ENCODE results near the gene TAS2R38. TPM values are rescaled to one million over a fixed set of nuclear protein-coding genes. Genes with fewer than 3 reads are reported as not detected.

The TAS2R38 gene
- total RNA-seq, 1 donor from 2014 or later = not detected

DNA sequence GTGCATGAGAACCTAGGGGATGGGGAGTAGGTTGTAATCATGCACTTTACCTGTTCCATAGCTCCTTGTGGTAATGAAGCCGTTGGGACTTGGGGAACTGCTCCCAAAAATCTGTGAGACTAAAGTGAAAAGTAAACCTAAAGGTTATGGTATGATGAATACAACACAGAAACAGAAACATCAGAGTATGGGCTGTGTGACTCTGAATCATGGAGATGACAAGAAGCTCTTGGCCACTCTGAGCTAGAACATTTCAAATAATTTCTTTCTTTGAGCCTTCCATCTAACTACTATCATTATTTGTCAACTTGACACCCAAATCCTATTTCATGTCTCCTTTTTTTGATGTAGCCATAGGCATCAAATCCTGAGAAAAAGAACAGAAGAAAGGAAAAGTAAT, 29.7 kb downstream of the TAS2R38 start:
- H3K27me3 Mint-ChIP-seq (ENCODE audit: insufficient read depth, low read depth) = peaks cover 2% of the 10 kb centered on the region
- no peaks in the 10 kb centered on the region for H3F3A ChIP-seq (ENCODE audit: low read depth)
- H4K20me1 ChIP-seq (ENCODE audit: low read depth) = no peaks in the 10 kb centered on the region
- no peaks in the 10 kb centered on the region for H3K4me1 ChIP-seq
- no peak overlapping the region for H2AFZ ChIP-seq (replicated peaks)
- no peaks in the 10 kb centered on the region for H3K4me1 Mint-ChIP-seq
- H3K36me3 ChIP-seq = no peaks in the 10 kb centered on the region
- no peak overlapping the region for H3K4me2 ChIP-seq
- H3K4me3 Mint-ChIP-seq = no peak overlapping the region
- no peak overlapping the region for H3K9ac ChIP-seq
- H3K27ac ChIP-seq = no peak overlapping the region
- DNase-seq (ENCODE audit: low spot score) = no peak
- H3K4me3 ChIP-seq = no peak overlapping the region
- H3K9me3 ChIP-seq (ENCODE audit: low read depth) = no peaks in the 10 kb centered on the region
- no peak for TF ChIP-seq EZH2 (IDR thresholded peaks at IDR 0.05)
- no peak for TF ChIP-seq EZH2phosphoT487 (IDR thresholded peaks at IDR 0.05)
- TF ChIP-seq, protein P1, sequence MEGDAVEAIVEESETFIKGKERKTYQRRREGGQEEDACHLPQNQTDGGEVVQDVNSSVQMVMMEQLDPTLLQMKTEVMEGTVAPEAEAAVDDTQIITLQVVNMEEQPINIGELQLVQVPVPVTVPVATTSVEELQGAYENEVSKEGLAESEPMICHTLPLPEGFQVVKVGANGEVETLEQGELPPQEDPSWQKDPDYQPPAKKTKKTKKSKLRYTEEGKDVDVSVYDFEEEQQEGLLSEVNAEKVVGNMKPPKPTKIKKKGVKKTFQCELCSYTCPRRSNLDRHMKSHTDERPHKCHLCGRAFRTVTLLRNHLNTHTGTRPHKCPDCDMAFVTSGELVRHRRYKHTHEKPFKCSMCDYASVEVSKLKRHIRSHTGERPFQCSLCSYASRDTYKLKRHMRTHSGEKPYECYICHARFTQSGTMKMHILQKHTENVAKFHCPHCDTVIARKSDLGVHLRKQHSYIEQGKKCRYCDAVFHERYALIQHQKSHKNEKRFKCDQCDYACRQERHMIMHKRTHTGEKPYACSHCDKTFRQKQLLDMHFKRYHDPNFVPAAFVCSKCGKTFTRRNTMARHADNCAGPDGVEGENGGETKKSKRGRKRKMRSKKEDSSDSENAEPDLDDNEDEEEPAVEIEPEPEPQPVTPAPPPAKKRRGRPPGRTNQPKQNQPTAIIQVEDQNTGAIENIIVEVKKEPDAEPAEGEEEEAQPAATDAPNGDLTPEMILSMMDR (IDR thresholded peaks at IDR 0.05) = no peak
- H3K36me3 Mint-ChIP-seq = no peaks in the 10 kb centered on the region
- peaks cover 13% of the 10 kb centered on the region for H3K9me3 Mint-ChIP-seq
- H3K27me3 ChIP-seq = no peaks in the 10 kb centered on the region
- no peak overlapping the region for H3K27ac Mint-ChIP-seq
- H3K79me2 ChIP-seq (ENCODE audit: low read depth) = no peaks in the 10 kb centered on the region

DNA sequence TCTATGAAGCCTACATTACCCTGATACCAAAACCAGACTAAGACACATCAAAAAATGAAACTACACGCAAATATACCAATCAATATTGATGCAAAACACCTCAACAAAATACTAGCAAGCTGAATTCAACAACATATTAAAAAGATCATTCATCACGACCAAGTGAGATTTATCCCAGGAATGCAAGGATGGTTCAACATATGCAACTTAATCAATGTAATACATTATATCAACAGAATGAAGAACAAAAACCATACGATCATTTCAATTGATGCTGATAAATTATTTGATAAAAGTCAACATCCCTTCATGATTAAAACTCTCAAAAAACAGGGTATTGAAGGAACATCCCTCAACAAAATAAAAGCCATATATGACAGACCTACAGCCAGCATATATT, 32.5 kb downstream of the TAS2R38 start:
- Histone ChIP-seq H3F3A (ENCODE audit: low read depth) (no peaks in the 10 kb centered on the region), H3K79me2 (ENCODE audit: low read depth) (no peaks in the 10 kb centered on the region), H3K27me3 (no peaks in the 10 kb centered on the region), H3K36me3 (no peaks in the 10 kb centered on the region), H3K4me2 (no peak overlapping the region), H3K9ac (no peak overlapping the region), H3K9me3 (ENCODE audit: low read depth) (no peaks in the 10 kb centered on the region), H4K20me1 (ENCODE audit: low read depth) (no peaks in the 10 kb centered on the region), H2AFZ (replicated peaks) (no peak overlapping the region), H3K4me3 (no peak overlapping the region), H3K27ac (no peak overlapping the region), H3K4me1 (no peaks in the 10 kb centered on the region)
- no peaks in the 10 kb centered on the region for H3K4me1 Mint-ChIP-seq
- no peak overlapping the region for H3K4me3 Mint-ChIP-seq
- peaks cover 13% of the 10 kb centered on the region for H3K9me3 Mint-ChIP-seq
- no peak for DNase-seq (ENCODE audit: low spot score)
- no peaks in the 10 kb centered on the region for H3K27me3 Mint-ChIP-seq (ENCODE audit: insufficient read depth, low read depth)
- TF ChIP-seq EZH2phosphoT487 (IDR thresholded peaks at IDR 0.05) = no peak
- no peak for TF ChIP-seq EZH2 (IDR thresholded peaks at IDR 0.05)
- TF ChIP-seq, protein P1 (IDR thresholded peaks at IDR 0.05) = no peak
- H3K27ac Mint-ChIP-seq = no peak overlapping the region
- no peaks in the 10 kb centered on the region for H3K36me3 Mint-ChIP-seq

DNA sequence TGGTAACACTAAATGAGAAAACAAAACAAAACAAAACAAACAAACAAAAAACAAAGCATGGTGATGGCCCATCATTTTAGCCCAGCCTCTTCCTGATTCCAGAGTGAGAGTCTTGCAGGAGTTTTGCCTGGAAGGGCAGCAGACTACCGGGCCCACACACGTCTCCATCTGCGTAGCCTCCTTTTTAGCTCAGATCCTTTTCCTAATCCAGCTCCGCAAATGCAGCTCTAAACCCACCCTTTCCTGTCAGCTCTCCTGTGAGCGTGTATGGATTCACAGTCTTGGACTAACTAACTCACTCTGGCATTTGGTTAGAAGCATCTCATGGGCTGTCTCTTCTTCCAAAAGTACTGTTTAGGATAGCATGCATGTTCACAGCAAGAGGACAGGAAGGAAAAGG, 43.4 kb downstream of the TAS2R38 start:
- Histone ChIP-seq H3K4me1 (no peaks in the 10 kb centered on the region), H2AFZ (replicated peaks) (peak overlapping the region; percentile 78)

More for the DNA sequence above, 43.4 kb downstream of the TAS2R38 start:
- H3K36me3 Mint-ChIP-seq = no peaks in the 10 kb centered on the region
- no peak for DNase-seq (ENCODE audit: low spot score)
- H3K4me2 ChIP-seq = no peak overlapping the region
- no peaks in the 10 kb centered on the region for H3K9me3 ChIP-seq (ENCODE audit: low read depth)
- H3K36me3 ChIP-seq = no peaks in the 10 kb centered on the region
- no peaks in the 10 kb centered on the region for H3K27me3 ChIP-seq
- H3K4me3 ChIP-seq = no peak overlapping the region
- no peaks in the 10 kb centered on the region for H3K79me2 ChIP-seq (ENCODE audit: low read depth)
- H3F3A ChIP-seq (ENCODE audit: low read depth) = no peaks in the 10 kb centered on the region
- peak overlapping the region; percentile 72 for H3K27ac Mint-ChIP-seq
- TF ChIP-seq, protein P1 (IDR thresholded peaks at IDR 0.05) = no peak
- no peak for TF ChIP-seq EZH2phosphoT487 (IDR thresholded peaks at IDR 0.05)
- no peak for TF ChIP-seq EZH2 (IDR thresholded peaks at IDR 0.05)
- H3K9me3 Mint-ChIP-seq = peaks cover 3% of the 10 kb centered on the region
- no peak overlapping the region for H3K4me3 Mint-ChIP-seq
- H3K4me1 Mint-ChIP-seq = peaks cover 5% of the 10 kb centered on the region
- no peaks in the 10 kb centered on the region for H4K20me1 ChIP-seq (ENCODE audit: low read depth)
- H3K27me3 Mint-ChIP-seq (ENCODE audit: insufficient read depth, low read depth) = no peaks in the 10 kb centered on the region
- H3K9ac ChIP-seq = no peak overlapping the region
- H3K27ac ChIP-seq = no peak overlapping the region

All from neural progenitor cell (in vitro differentiated cells).